GM13976 (cell line): Measurements from ENCODE around the gene STIM1.
"Not testable (repeated sequence)": the region's sequence is repeated elsewhere in the genome, so short reads cannot be mapped to it uniquely, and the experiment has no call there.

ENCODE experiments used
- DNase-seq: peaks from one replicate; pipeline ENCODE4 v3.0.0; 2012; ENCODE audit warnings: low spot score
- CTCF ChIP-seq: IDR thresholded peaks from 2 replicates; pipeline ENCODE4 v1.5.1; 2012; ENCODE audit warnings: borderline replicate concordance, mild to moderate bottlenecking; ENCODE audit not compliant: insufficient read depth; ENCODE audit errors: extremely low read depth, missing control alignments, control extremely low read depth
- in situ Hi-C: fragments of 300-500 bp; cut with MboI; formaldehyde crosslinking; loops from one replicate; pipeline ENCODE4 v1.12.0; 2022; ENCODE audit warnings: low sequenced_read_pairs, mixed read lengths, inconsistent platforms; ENCODE audit not compliant: unreplicated experiment

The STIM1 gene

GRCh38 chr11:4041731-4042391, 186.4 kb downstream of the STIM1 start:
- in situ Hi-C loops, result no loop called here
- no peak for TF ChIP-seq CTCF
- DNase-seq, result no peak

GRCh38 chr11:4044976-4045646, 189.6 kb downstream of the STIM1 start:
- no peak for DNase-seq
- no peak for TF ChIP-seq CTCF
- in situ Hi-C loops, result no loop called here

GRCh38 chr11:4048340-4048739, 192.9 kb downstream of the STIM1 start:
- in situ Hi-C loops, result no loop called here
- no peak for TF ChIP-seq CTCF
- no peak for DNase-seq

- no peak for DNase-seq
- in situ Hi-C loops, result no loop called here
- no peak for TF ChIP-seq CTCF
Measured at GRCh38 chr11:4049006-4049405, 193.5 kb downstream of the STIM1 start.

GRCh38 chr11:4050138-4050537, 194.7 kb downstream of the STIM1 start:
- DNase-seq, result no peak
- in situ Hi-C loops, result no loop called here
- no peak for TF ChIP-seq CTCF

- DNase-seq, in situ Hi-C loops: not testable (repeated sequence)
Measured at GRCh38 chr11:4053200-4053599, 197.7 kb downstream of the STIM1 start.

- TF ChIP-seq CTCF, result no peak
- DNase-seq, result no peak
- in situ Hi-C loops, result no loop called here
Measured at GRCh38 chr11:4054643-4055042, 199.2 kb downstream of the STIM1 start.
